GM18508 (cell line): ENCODE results near the gene FTCD.
"Not testable (repeated sequence)": the region's sequence is repeated elsewhere in the genome, so short reads cannot be mapped to it uniquely, and the experiment has no call there.

Source experiments
- ATAC-seq: cut with Tn5 transposase; IDR thresholded peaks from one replicate; pipeline ENCODE4 v1.9.1; 2021; ENCODE audit warnings: moderate number of reproducible peaks; ENCODE audit not compliant: insufficient read depth, unreplicated experiment

Gene FTCD

GRCh38 chr21:46189213-46189958 is 34.0 kb upstream of the FTCD start:
- no peak for ATAC-seq

DNA sequence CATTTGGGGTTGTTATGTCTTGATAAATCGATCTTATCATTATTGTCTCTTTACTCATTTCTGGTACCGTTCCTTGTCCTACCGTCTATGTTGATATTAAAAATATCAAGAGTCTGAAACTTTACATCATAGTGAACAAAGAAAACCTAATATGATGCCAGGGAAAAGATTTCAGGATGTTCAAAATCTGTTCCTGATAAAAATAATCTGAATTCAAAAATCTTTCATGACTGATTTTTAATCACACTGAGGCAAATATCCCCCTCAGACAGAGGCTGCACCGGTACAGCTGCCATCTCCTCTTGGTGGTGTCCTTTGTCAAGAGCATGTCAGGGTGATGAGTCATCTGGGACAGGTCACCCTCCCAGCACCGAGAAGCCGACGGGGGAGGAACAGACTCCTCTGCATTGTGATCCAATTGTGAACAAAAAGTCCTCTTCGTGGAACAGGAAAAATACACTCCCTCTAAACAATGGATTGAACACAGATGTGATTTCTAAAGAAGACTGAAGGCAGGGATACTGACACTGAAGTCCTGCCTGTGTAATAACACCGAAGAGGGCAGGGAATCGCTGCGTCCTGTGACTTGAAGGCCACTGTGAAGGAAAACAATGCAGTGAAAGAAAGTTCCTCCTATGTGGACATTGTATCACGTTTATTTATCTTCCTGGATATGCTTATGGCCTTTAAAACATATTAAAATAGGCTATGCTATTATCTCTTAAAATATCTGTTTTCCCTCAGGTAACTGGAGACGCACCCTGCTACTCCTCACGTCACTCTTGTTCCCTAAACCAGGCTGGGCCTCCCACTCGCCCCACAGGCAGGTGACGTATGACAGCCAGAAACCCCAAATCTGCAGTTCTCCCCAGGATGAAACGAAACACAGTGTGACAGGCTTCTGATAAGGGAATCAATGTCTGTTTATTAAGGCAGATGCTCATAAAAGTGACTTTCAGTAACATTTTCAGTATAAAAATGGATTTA is 33.1 kb upstream of the FTCD start:
- no peak for ATAC-seq

GRCh38 chr21:46187814-46188213 is 32.4 kb upstream of the FTCD start:
- no peak for ATAC-seq

GRCh38 chr21:46187261-46187660 is 31.9 kb upstream of the FTCD start:
- no peak for ATAC-seq

DNA sequence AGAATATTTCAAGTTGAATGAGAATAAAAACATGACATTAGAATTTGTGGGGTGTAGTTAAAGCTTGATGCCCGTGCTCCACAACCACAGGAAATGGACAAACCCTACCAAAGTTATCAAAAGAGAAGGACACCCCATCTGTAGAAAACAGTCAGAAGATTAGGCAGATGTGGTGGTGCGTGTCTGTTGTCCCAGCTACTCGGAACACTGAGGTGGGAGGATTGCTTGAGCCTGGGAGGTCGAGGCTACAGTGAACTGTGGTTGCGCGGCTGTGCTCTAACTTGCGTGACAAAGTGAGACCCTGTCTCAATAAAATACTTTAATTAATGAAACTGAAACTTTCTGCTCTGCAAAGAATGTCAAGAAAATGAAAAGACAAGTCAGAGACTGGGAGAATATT is 30.3 kb upstream of the FTCD start:
- no peak for ATAC-seq

DNA sequence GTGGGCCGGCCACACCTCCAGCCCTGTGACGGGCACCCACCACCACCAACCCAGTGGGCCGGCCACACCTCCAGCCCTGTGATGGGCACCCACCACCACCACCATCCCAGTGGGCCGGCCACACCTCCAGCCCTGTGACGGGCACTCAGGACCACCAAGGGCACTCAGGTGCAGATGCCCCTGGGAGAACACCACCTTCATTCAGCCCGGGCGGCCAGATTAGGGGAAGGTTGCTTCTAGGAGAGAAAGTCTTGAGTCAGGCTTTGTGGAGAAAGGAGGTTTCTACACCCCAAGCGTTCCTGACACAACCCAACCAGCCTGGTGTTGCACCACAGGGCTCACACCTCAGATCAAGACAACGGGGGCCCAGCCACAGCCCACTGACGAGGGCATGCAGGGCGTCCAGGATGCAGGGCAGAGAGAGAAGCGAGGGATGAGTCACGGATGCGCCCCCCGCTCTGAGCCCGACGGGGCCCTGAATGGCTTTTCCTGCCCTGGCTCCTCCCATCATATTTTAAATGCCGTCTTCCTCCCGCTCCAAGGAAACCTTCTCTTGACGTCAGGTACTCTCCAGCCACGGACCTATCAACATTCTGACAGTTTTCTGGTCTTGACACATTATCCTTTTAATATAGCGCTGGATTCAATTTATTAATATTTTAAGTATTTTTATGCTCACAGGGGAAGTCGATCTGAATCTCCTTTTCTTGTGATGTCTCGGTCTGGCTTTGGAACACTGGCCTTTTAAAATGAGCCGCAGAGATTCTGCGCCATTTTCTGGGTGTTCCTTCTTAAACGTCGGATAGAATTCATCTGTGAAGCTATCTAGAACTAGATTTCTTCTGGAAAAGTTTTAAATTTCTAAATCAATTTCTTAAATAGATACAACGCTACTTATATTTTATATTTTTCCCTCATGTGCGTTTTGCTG is 29.5 kb upstream of the FTCD start:
- ATAC-seq: no peak

GRCh38 chr21:46183910-46184624 is 28.7 kb upstream of the FTCD start, which contains the start of gene SPATC1L:
Gene SPATC1L, minus strand, starts transcription at chr21:46184459. Its CDS starts 1,643 bp downstream, at chr21:46182816.
- no peak for ATAC-seq

DNA sequence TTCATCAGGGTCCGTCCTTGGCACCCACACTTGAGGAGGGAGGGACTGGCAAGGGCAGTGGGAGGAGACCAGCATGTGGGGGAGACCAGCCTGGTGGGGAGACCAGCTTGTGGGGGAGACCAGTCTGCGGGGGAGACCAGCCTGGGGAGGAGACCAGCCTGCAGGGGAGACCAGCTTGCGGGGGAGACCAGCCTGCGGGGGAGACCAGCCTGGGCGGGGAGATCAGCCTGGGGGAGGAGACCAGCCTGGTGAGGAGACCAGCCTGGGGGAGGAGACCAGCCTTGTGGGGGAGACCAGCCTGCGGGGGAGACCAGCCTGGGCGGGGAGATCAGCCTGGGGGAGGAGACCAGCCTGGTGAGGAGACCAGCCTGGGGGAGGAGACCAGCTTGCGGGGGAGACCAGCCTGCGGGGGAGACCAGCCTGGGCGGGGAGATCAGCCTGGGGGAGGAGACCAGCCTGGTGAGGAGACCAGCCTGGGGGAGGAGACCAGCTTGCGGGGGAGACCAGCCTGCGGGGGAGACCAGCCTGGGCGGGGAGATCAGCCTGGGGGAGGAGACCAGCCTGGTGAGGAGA is 28.0 kb upstream of the FTCD start:
- ATAC-seq: not testable (repeated sequence)

DNA sequence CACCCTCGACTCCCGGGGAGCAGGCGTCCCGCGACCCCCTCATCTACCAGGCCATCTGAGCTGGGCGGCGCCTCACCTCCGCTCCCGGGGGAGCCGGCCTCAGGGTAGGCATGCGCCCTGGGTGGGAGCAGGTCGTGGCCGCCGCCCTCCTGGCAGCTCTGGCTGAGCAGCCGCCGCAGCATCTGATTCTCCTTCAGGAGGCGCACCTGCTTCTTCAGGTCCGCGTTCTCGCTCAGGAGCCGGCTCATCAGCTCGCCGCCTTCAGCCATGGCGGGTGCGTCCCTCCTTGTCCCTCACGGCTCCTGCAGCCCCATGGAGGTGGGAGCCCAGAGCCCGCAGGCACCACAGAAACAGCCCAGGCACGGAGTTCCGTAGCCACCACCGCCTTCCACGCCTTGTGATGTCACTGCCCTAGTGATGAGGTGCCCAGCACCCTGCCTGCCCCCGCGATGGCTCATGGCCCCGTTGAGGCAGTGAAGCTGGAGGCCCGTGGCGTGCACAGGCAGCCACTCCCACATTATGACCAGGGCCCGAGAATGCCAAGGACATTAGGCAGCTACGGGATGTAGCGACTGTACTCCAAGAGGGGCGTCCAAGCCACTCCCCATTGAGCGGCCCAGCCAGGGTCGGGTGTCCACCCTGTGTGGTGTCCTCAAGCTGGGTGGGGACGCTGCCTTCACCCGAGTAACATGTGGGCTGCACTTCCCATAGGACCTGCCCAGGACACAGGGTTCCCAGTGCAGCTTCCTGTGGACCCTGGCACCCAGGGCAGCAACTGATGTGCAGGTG is 27.4 kb upstream of the FTCD start:
- no peak for ATAC-seq

DNA sequence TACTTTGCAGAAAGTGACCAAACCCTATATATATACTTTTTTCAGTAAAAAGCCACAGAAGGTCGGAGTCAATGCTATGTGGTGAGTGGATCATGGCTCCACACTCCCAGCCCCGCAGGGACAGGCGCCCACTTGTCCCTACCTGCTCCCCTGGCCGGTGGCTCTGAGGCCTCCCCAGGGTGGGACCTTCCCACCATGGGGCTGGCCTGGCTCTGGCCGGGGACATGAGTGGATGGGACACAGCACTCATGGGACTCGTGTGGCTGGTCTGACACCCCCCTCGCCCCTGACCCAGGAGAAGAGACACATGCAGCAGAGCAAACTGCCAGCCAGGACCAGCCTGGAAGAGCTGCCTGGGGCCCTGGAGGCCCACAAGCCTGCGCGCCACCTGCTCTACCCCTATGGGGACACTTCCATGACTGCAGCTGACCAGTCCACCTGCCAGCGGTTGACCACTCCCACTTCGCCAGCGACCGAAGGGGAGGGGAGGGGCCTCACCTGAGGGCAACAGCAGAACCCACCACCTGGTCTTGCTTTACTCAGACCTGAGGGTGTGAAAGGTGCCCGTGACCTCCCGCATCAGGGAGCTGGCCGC is 26.7 kb upstream of the FTCD start:
- ATAC-seq: no peak

DNA sequence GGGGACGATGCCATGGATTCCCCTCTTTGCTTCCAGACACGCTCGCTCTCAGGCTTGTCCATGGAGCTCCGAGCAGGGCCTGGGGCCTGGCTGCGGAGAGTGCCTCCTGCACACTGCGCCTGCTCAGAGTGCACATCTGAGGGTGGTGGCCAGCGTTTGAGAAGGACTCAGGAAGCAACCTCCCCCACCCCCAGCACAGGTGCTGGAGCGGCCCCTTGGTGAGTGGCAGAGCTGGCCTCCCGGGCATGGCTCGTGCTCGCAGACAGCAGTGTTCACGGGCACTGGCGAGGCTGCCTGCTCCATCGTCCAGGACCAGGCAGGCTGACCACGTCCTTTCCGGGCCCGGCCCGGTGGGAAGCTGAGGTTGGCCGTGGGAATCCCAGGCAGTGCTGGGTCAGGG is 26.1 kb upstream of the FTCD start:
- no peak for ATAC-seq

- no peak for ATAC-seq
Observed at GRCh38 chr21:46180778-46181391, 25.5 kb upstream of the FTCD start.

- no peak for ATAC-seq
Observed at GRCh38 chr21:46180079-46180722, 24.8 kb upstream of the FTCD start.

DNA sequence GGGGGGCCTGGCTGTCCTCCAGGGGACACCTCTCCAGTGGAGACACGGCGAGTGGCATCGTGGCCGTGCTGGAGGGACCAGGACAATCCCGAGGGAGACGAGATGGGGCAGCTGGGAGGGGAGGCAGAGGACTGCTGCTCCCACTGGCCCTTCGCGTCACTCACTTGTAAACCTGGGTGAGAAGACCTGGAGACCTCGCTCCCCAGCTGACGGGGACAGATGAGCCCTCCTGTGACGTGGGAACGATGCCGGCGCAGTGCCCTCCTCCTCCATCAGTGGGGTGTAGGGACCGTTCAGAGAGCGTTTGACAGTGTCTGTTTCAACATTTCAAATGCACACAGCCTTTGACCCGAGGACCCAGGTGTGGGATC is 24.3 kb upstream of the FTCD start:
- no peak for ATAC-seq

GRCh38 chr21:46178961-46179360 is 23.6 kb upstream of the FTCD start:
- no peak for ATAC-seq

DNA sequence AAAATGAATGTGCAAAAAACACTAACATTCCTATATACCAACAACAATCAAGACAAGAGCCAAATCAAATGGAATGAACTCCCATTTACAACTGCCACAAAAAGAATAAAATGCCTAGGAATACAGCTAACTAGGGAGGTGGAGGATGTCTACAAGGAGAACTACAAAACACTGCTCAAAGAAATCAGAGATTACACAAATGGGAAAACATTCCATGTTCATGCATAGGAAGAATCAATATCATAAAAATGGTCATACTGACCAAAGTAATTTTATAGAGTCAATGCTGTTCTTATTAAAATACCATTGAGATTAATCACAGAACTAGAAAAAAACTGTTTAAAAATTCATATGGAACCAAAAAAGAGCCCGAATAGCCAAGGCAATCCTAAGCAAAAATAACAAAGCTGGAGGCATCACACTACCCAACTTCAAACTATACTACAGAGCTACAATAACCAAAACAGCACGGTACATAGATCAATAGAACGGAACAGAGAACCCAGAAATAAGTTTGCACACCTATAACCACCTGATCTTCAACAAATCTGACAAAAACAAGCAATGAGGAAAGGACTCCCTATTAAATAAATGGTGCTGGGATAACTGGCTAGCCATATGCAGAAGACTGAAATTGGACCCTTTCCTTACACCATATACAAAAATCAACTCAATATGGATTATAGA is 21.2 kb upstream of the FTCD start:
- not testable (repeated sequence) for ATAC-seq

GRCh38 chr21:46173573-46173972 is 18.2 kb upstream of the FTCD start:
- ATAC-seq: no peak
